ENCODE results near the gene LTBP1.
"Not testable (repeated sequence)": the region's sequence is repeated elsewhere in the genome, so short reads cannot be mapped to it uniquely, and the experiment has no call there.

LTBP1 gene

DNA sequence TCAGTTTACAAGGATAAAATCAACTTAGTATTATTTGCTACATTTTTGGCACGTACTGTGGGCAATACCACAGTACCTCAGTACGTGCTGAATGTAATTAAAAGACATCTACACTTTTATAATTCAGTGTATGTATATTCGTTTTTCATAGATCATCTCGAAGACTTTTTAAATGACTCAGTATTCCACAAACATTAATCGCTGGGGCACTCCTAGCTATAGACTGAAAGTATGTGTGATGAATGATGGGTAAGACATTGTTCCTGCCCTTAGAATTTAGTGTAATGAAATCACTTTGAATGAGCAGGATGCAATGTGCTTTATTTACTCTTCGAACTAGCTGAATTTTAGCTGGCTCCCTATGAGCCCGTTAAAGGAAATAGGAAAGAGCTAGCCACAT, 284.1 kb downstream of the LTBP1 start:
- Histone ChIP-seq H3K4me2 (ENCODE audit: low read length, poor library complexity, severe bottlenecking) (no peak overlapping the region), H3K27ac (ENCODE audit: low read length, poor library complexity, severe bottlenecking) (no peak overlapping the region), H3K18ac (ENCODE audit: low read depth in 1 of 2, low read length in 2 of 2) (no peak overlapping the region), H3K14ac (ENCODE audit: low read length in 2 of 2) (no peak overlapping the region), H2BK12ac (ENCODE audit: low read length in 2 of 2) (no peak overlapping the region), H3K36me3 (ENCODE audit: control insufficient read depth in 1 of 2, insufficient read depth in 2 of 2, low read depth in 1 of 2, low read length in 2 of 2) (no peaks in the 10 kb centered on the region), H4K91ac (ENCODE audit: low read length) (no peak overlapping the region), H3K79me1 (replicated peaks; ENCODE audit: low read length, poor library complexity, severe bottlenecking) (no peaks in the 10 kb centered on the region), H4K8ac (ENCODE audit: low read length) (no peak overlapping the region), H2BK120ac (ENCODE audit: low read depth, low read length) (no peak overlapping the region), H2AFZ (ENCODE audit: low read depth, low read length) (no peak overlapping the region), H3K27me3 (ENCODE audit: control insufficient read depth in 1 of 2, insufficient read depth in 1 of 2, low read length in 2 of 2) (no peaks in the 10 kb centered on the region), H2AK5ac (ENCODE audit: low read length, severe bottlenecking) (no peak overlapping the region), H3K4ac (ENCODE audit: low read depth in 1 of 2, low read length in 2 of 2) (no peak overlapping the region), H2BK5ac (ENCODE audit: low read depth, low read length, poor library complexity, severe bottlenecking) (no peak overlapping the region), H3K4me3 (ENCODE audit: insufficient read depth in 1 of 2, low read depth in 1 of 2, low read length in 2 of 2) (no peak overlapping the region), H3K9me3 (ENCODE audit: control insufficient read depth, low read length) (no peaks in the 10 kb centered on the region), H3K4me1 (ENCODE audit: control insufficient read depth, insufficient read depth, low read depth, low read length) (no peaks in the 10 kb centered on the region), H3K9ac (ENCODE audit: low read length) (no peak overlapping the region), H2BK15ac (ENCODE audit: low read depth, poor library complexity, severe bottlenecking) (no peak overlapping the region), H3K23ac (ENCODE audit: low read length in 2 of 2) (no peak overlapping the region)
- DNase-seq, result no peak
- 52% methylated on average over 3 of the region's 7 CpGs for WGBS

GRCh38 chr2:33235559-33235958, 288.8 kb downstream of the LTBP1 start:
- H2AK5ac ChIP-seq (ENCODE audit: low read length, severe bottlenecking); H3K4ac ChIP-seq (ENCODE audit: low read depth in 1 of 2, low read length in 2 of 2); H3K9me3 ChIP-seq (ENCODE audit: control insufficient read depth, low read length); H3K4me1 ChIP-seq (ENCODE audit: control insufficient read depth, insufficient read depth, low read depth, low read length); H3K27ac ChIP-seq (ENCODE audit: low read length, poor library complexity, severe bottlenecking); H3K4me2 ChIP-seq (ENCODE audit: low read length, poor library complexity, severe bottlenecking); H4K91ac ChIP-seq (ENCODE audit: low read length); H3K36me3 ChIP-seq (ENCODE audit: control insufficient read depth in 1 of 2, insufficient read depth in 2 of 2, low read depth in 1 of 2, low read length in 2 of 2); H3K27me3 ChIP-seq (ENCODE audit: control insufficient read depth in 1 of 2, insufficient read depth in 1 of 2, low read length in 2 of 2); H2BK15ac ChIP-seq (ENCODE audit: low read depth, poor library complexity, severe bottlenecking); H3K4me3 ChIP-seq (ENCODE audit: insufficient read depth in 1 of 2, low read depth in 1 of 2, low read length in 2 of 2); H2BK5ac ChIP-seq (ENCODE audit: low read depth, low read length, poor library complexity, severe bottlenecking); H3K18ac ChIP-seq (ENCODE audit: low read depth in 1 of 2, low read length in 2 of 2); H3K79me1 ChIP-seq (replicated peaks; ENCODE audit: low read length, poor library complexity, severe bottlenecking); H2AFZ ChIP-seq (ENCODE audit: low read depth, low read length); H4K8ac ChIP-seq (ENCODE audit: low read length); DNase-seq; H3K9ac ChIP-seq (ENCODE audit: low read length); H2BK120ac ChIP-seq (ENCODE audit: low read depth, low read length); H2BK12ac ChIP-seq (ENCODE audit: low read length in 2 of 2); H3K14ac ChIP-seq (ENCODE audit: low read length in 2 of 2); H3K23ac ChIP-seq (ENCODE audit: low read length in 2 of 2): not testable (repeated sequence)
- WGBS, result no CpG with 5 or more reads among the region's 1 CpG

- no peak overlapping the region for H3K23ac ChIP-seq (ENCODE audit: low read length in 2 of 2)
- no peak overlapping the region for H3K9ac ChIP-seq (ENCODE audit: low read length)
- no peaks in the 10 kb centered on the region for H3K79me1 ChIP-seq (replicated peaks; ENCODE audit: low read length, poor library complexity, severe bottlenecking)
- peak overlapping the region in 1 of 2 experiments; percentile 23 for H3K18ac ChIP-seq (ENCODE audit: low read depth in 1 of 2, low read length in 2 of 2)
- no peak overlapping the region for H4K91ac ChIP-seq (ENCODE audit: low read length)
- no peaks in the 10 kb centered on the region for H3K36me3 ChIP-seq (ENCODE audit: control insufficient read depth in 1 of 2, insufficient read depth in 2 of 2, low read depth in 1 of 2, low read length in 2 of 2)
- H2BK5ac ChIP-seq (ENCODE audit: low read depth, low read length, poor library complexity, severe bottlenecking), result no peak overlapping the region
- H3K4me3 ChIP-seq (ENCODE audit: insufficient read depth in 1 of 2, low read depth in 1 of 2, low read length in 2 of 2), result no peak overlapping the region
- no peaks in the 10 kb centered on the region for H3K9me3 ChIP-seq (ENCODE audit: control insufficient read depth, low read length)
- no peak overlapping the region for H2BK120ac ChIP-seq (ENCODE audit: low read depth, low read length)
- no peak overlapping the region for H2BK12ac ChIP-seq (ENCODE audit: low read length in 2 of 2)
- H2AFZ ChIP-seq (ENCODE audit: low read depth, low read length), result no peak overlapping the region
- H3K4me1 ChIP-seq (ENCODE audit: control insufficient read depth, insufficient read depth, low read depth, low read length), result no peaks in the 10 kb centered on the region
- 81% methylated on average over 5 of the region's 5 CpGs for WGBS
- H3K4me2 ChIP-seq (ENCODE audit: low read length, poor library complexity, severe bottlenecking), result no peak overlapping the region
- H2AK5ac ChIP-seq (ENCODE audit: low read length, severe bottlenecking), result no peak overlapping the region
- no peak overlapping the region for H3K27ac ChIP-seq (ENCODE audit: low read length, poor library complexity, severe bottlenecking)
- no peak overlapping the region for H4K8ac ChIP-seq (ENCODE audit: low read length)
- no peak overlapping the region for H3K4ac ChIP-seq (ENCODE audit: low read depth in 1 of 2, low read length in 2 of 2)
- H2BK15ac ChIP-seq (ENCODE audit: low read depth, poor library complexity, severe bottlenecking), result no peak overlapping the region
- DNase-seq, result peak; percentile 71
- H3K14ac ChIP-seq (ENCODE audit: low read length in 2 of 2), result no peak overlapping the region
- H3K27me3 ChIP-seq (ENCODE audit: control insufficient read depth in 1 of 2, insufficient read depth in 1 of 2, low read length in 2 of 2), result no peaks in the 10 kb centered on the region
Measured at GRCh38 chr2:33236482-33237385, 290.0 kb downstream of the LTBP1 start.

DNA sequence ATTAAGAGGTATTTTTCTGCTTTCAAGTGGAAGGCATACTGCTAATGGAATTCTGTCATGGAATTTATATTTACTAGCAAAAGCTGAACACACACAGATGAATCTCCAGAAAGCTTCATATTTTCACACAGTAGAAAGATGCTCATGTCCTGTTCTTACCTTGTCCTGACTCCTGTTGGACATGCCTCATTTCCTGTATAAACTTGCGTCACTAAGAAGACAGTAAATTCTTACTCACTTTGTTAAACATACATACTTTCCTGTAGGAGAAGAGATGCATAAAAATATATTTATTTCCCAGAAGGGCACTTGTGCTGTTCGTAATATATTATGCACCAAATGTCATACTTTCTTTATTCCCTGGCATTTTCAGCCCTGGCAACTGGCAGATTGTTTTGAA, 291.4 kb downstream of the LTBP1 start:
- H3K9ac ChIP-seq (ENCODE audit: low read length), result no peak overlapping the region
- WGBS, result no CpG with 5 or more reads among the region's 2 CpGs
- H3K27me3 ChIP-seq (ENCODE audit: control insufficient read depth in 1 of 2, insufficient read depth in 1 of 2, low read length in 2 of 2), result no peaks in the 10 kb centered on the region
- H2BK15ac ChIP-seq (ENCODE audit: low read depth, poor library complexity, severe bottlenecking), result no peak overlapping the region
- H3K4me3 ChIP-seq (ENCODE audit: insufficient read depth in 1 of 2, low read depth in 1 of 2, low read length in 2 of 2), result no peak overlapping the region
- H4K8ac ChIP-seq (ENCODE audit: low read length), result no peak overlapping the region
- H3K4ac ChIP-seq (ENCODE audit: low read depth in 1 of 2, low read length in 2 of 2), result no peak overlapping the region
- no peak overlapping the region for H3K4me2 ChIP-seq (ENCODE audit: low read length, poor library complexity, severe bottlenecking)
- no peak overlapping the region for H2BK120ac ChIP-seq (ENCODE audit: low read depth, low read length)
- no peak overlapping the region for H4K91ac ChIP-seq (ENCODE audit: low read length)
- H3K9me3 ChIP-seq (ENCODE audit: control insufficient read depth, low read length), result no peaks in the 10 kb centered on the region
- no peak overlapping the region for H2AK5ac ChIP-seq (ENCODE audit: low read length, severe bottlenecking)
- H2AFZ ChIP-seq (ENCODE audit: low read depth, low read length), result no peak overlapping the region
- no peak overlapping the region for H3K18ac ChIP-seq (ENCODE audit: low read depth in 1 of 2, low read length in 2 of 2)
- no peak overlapping the region for H3K23ac ChIP-seq (ENCODE audit: low read length in 2 of 2)
- H3K27ac ChIP-seq (ENCODE audit: low read length, poor library complexity, severe bottlenecking), result no peak overlapping the region
- peak; percentile 78 for DNase-seq
- H3K36me3 ChIP-seq (ENCODE audit: control insufficient read depth in 1 of 2, insufficient read depth in 2 of 2, low read depth in 1 of 2, low read length in 2 of 2), result no peaks in the 10 kb centered on the region
- no peak overlapping the region for H2BK5ac ChIP-seq (ENCODE audit: low read depth, low read length, poor library complexity, severe bottlenecking)
- H3K4me1 ChIP-seq (ENCODE audit: control insufficient read depth, insufficient read depth, low read depth, low read length), result peaks cover 2% of the 10 kb centered on the region
- H3K79me1 ChIP-seq (replicated peaks; ENCODE audit: low read length, poor library complexity, severe bottlenecking), result no peaks in the 10 kb centered on the region
- H3K14ac ChIP-seq (ENCODE audit: low read length in 2 of 2), result no peak overlapping the region
- no peak overlapping the region for H2BK12ac ChIP-seq (ENCODE audit: low read length in 2 of 2)
